ENCODE data around the gene CACFD1. TPM values are rescaled to one million over a fixed set of nuclear protein-coding genes. Genes with fewer than 3 reads are reported as not detected.

The CACFD1 gene
- total and polyA plus RNA-seq, 7 donors: 6.7 to 44.6 (median 13.4) TPM

- intact Hi-C loops (cut with DNase I): no loop called here
- H3K4me1 ChIP-seq: peaks cover 0 to 11% (median 6%) of the 10 kb centered on the region in 4 donors
- H3K9me3 ChIP-seq: no peaks in the 10 kb centered on the region
- H3K27ac ChIP-seq: no peak overlapping the region
- no peak overlapping the region for H3K4me3 ChIP-seq
- no peak for TF ChIP-seq EP300 (IDR thresholded peaks at IDR 0.05)
- no peak for TF ChIP-seq POLR2AphosphoS5 (IDR thresholded peaks at IDR 0.05)
- TF ChIP-seq CTCF (IDR thresholded peaks at IDR 0.05): no peak
- no peak for TF ChIP-seq POLR2A (IDR thresholded peaks at IDR 0.05)
- H3K36me3 ChIP-seq: peaks cover 0 to 6% (median 0%) of the 10 kb centered on the region in 4 donors
- WGBS, 2 donors: 86 to 90% methylated on average over 20 of the region's 20 CpGs
- H3K27me3 ChIP-seq: no peaks in the 10 kb centered on the region
- no peak for DNase-seq
Measured at GRCh38 chr9:133473743-133474142, 14.0 kb downstream of the CACFD1 start.

DNA sequence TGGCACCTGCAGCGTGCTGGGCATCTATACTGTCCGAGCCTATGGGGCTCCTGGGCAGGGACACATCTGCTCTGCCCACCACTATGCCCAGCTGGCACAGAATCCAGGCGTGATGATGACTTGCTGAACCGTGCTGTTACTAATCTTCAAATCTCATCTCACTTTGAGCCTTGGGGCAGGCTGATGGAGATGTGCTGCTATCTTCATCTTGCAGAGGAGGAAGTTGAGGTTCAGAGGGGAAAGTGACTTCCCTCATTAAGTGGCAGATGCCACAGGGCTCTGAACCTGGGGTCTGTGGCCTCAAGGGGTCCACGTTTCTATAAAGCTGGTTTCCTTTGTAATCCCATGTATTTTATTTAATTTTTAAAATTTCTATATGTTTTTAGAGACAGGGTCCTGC, 14.4 kb downstream of the CACFD1 start:
- WGBS, 2 donors: 51 to 60% methylated on average over 5 of the region's 5 CpGs
- no peak for TF ChIP-seq POLR2AphosphoS5 (IDR thresholded peaks at IDR 0.05)
- no peak for TF ChIP-seq EP300 (IDR thresholded peaks at IDR 0.05)
- no peak for TF ChIP-seq POLR2A (IDR thresholded peaks at IDR 0.05)
- DNase-seq: no peak
- Histone ChIP-seq H3K27ac (no peak overlapping the region), H3K4me3 (no peak overlapping the region), H3K27me3 (no peaks in the 10 kb centered on the region), H3K36me3 (peaks cover 0 to 1% (median 0%) of the 10 kb centered on the region in 4 donors), H3K4me1 (peaks cover 0 to 15% (median 11%) of the 10 kb centered on the region in 4 donors), H3K9me3 (no peaks in the 10 kb centered on the region)
- intact Hi-C loops (cut with DNase I): no loop called here

DNA sequence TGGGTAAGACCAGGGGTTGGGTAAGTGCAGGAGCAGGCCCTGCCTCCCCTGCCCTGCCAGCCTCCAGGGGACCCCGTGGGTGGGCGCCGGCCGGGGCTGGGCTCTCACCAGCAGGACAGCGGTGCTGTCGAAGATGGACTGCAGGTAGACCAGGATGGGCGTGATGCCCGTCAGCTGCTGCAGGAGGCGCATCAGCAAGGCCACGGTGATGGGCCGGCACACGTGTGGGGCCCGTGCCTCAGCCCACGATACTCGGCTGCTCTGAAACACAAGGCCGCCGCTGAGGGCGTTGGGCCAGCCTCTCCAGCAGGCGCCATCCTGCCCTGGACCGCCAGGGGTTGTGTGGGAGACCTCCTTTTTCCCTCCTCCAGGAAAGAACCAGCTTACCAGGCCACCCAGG, 15.1 kb downstream of the CACFD1 start:
- H3K4me3 ChIP-seq: no peak overlapping the region
- intact Hi-C loops (cut with DNase I): loop anchor here (5.0 kb wide), 1 partner anchor 58 kb away; the partner anchor contains the start of gene REXO4
- WGBS, 2 donors: 71 to 77% methylated on average over 20 of the region's 20 CpGs

GRCh38 chr9:133475292-133476012, 15.7 kb downstream of the CACFD1 start:
- 90 to 91% methylated on average over 27 of the region's 27 CpGs for WGBS, 2 donors
- Histone ChIP-seq H3K36me3 (no peaks in the 10 kb centered on the region), H3K27me3 (no peaks in the 10 kb centered on the region), H3K4me1 (peaks cover 0 to 22% (median 17%) of the 10 kb centered on the region in 4 donors), H3K9me3 (no peaks in the 10 kb centered on the region), H3K4me3 (no peak overlapping the region), H3K27ac (no peak overlapping the region)
- intact Hi-C loops (cut with DNase I): loop anchor here (5.0 kb wide), 1 partner anchor 58 kb away; the partner anchor contains the start of gene REXO4
- TF ChIP-seq EP300 (IDR thresholded peaks at IDR 0.05) (no peak), CTCF (IDR thresholded peaks at IDR 0.05) (no peak), POLR2A (IDR thresholded peaks at IDR 0.05) (no peak), POLR2AphosphoS5 (IDR thresholded peaks at IDR 0.05) (no peak)
- DNase-seq: no peak

More for the DNA sequence above, 15.1 kb downstream of the CACFD1 start:
- Histone ChIP-seq H3K36me3 (no peaks in the 10 kb centered on the region), H3K27ac (no peak overlapping the region), H3K9me3 (no peaks in the 10 kb centered on the region), H3K27me3 (no peaks in the 10 kb centered on the region), H3K4me1 (peaks cover 0 to 21% (median 16%) of the 10 kb centered on the region in 4 donors)
- DNase-seq: no peak
- no peak for TF ChIP-seq EP300 (IDR thresholded peaks at IDR 0.05)
- TF ChIP-seq POLR2A (IDR thresholded peaks at IDR 0.05): no peak
- no peak for TF ChIP-seq POLR2AphosphoS5 (IDR thresholded peaks at IDR 0.05)
- no peak for TF ChIP-seq CTCF (IDR thresholded peaks at IDR 0.05)

DNA sequence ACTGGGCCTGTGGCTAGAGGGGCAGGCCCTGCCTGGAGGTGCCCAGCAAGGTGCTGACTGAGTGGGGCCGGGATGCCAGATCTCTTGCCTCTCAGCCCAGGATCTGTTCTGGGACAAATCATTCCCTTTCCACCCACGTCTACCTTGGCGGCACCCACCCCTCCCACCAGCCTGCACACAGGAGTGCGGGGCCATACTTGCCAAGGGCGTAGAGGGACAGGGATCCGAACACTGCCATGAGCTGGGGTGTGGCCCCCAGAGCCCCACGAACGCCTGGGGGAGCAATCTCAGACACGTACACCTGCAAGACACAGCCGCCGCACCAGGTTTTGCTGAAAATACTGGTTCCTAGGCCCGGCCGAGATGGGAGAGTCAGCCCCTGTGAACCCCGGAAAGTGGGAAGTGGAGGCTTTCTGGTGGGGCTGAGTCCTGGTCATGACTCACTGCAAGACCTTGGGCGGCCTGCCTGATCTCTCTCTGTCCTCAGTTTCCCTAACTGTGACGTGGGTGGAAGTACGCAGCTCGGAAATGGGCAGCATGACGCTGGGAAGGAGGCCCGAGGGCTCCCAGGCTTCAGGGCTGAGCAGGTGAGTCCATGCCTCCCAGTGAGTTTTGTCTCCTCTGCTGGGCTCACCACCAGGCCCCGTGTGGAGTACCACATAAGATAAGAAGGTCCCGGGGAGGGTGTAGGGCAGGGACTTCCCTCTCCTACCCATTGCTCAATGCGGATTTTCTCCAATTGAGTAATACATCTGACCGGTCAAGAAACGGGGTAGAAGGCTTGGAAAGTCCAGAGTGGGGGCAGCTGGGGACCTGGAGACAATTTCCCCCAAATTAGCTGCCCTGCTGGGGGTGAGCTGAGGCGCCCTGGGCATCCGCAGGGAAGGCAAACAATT, 16.5 kb downstream of the CACFD1 start:
- WGBS, 2 donors: 83 to 86% methylated on average over 27 of the region's 27 CpGs
- intact Hi-C loops (cut with DNase I): loop anchor here (5.0 kb wide), 1 partner anchor 59 kb away; the partner anchor contains the start of gene REXO4
- no peaks in the 10 kb centered on the region for H3K27me3 ChIP-seq
- no peak overlapping the region for H3K4me3 ChIP-seq
- no peaks in the 10 kb centered on the region for H3K36me3 ChIP-seq
- no peak for DNase-seq
- H3K9me3 ChIP-seq: no peaks in the 10 kb centered on the region
- no peak overlapping the region for H3K27ac ChIP-seq
- H3K4me1 ChIP-seq: peaks cover 0 to 22% (median 17%) of the 10 kb centered on the region in 4 donors
- TF ChIP-seq POLR2AphosphoS5 (IDR thresholded peaks at IDR 0.05) (no peak), EP300 (IDR thresholded peaks at IDR 0.05) (no peak), POLR2A (IDR thresholded peaks at IDR 0.05) (no peak), CTCF (IDR thresholded peaks at IDR 0.05) (no peak)

All from sigmoid colon (tissue), 7 donors.